Measurements from ENCODE around the gene ITIH1.

The ITIH1 gene

DNA sequence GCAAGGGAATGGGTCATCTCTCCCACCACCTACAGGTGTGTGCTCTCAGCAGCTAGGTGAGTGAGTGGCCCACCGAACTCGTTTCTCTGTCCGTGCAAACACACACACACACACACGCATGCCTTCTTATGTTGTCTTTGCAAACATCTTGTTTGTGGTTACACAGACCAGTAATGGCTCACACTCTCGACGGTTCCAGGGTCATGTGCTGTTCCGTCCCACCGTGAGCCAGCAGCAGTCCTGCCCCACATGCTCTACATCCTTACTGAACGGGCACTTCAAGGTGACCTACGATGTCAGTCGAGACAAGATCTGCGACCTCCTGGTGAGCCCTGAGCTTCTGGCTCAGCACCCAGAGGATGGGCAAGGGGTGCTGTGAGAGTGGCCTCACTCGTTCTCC is 4.3 kb downstream of the ITIH1 start:
- in situ Hi-C loops (cut with MboI; ENCODE audit: low pct_unique_long_range_greater_than_20kb, low sequenced_read_pairs, unreplicated experiment) = no loop called here
- TF ChIP-seq, protein P1, sequence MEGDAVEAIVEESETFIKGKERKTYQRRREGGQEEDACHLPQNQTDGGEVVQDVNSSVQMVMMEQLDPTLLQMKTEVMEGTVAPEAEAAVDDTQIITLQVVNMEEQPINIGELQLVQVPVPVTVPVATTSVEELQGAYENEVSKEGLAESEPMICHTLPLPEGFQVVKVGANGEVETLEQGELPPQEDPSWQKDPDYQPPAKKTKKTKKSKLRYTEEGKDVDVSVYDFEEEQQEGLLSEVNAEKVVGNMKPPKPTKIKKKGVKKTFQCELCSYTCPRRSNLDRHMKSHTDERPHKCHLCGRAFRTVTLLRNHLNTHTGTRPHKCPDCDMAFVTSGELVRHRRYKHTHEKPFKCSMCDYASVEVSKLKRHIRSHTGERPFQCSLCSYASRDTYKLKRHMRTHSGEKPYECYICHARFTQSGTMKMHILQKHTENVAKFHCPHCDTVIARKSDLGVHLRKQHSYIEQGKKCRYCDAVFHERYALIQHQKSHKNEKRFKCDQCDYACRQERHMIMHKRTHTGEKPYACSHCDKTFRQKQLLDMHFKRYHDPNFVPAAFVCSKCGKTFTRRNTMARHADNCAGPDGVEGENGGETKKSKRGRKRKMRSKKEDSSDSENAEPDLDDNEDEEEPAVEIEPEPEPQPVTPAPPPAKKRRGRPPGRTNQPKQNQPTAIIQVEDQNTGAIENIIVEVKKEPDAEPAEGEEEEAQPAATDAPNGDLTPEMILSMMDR (IDR thresholded peaks at IDR 0.05; ENCODE audit: extremely low read depth, insufficient read depth, missing control alignments) = no peak
- no peak for DNase-seq (ENCODE audit: low spot score)

DNA sequence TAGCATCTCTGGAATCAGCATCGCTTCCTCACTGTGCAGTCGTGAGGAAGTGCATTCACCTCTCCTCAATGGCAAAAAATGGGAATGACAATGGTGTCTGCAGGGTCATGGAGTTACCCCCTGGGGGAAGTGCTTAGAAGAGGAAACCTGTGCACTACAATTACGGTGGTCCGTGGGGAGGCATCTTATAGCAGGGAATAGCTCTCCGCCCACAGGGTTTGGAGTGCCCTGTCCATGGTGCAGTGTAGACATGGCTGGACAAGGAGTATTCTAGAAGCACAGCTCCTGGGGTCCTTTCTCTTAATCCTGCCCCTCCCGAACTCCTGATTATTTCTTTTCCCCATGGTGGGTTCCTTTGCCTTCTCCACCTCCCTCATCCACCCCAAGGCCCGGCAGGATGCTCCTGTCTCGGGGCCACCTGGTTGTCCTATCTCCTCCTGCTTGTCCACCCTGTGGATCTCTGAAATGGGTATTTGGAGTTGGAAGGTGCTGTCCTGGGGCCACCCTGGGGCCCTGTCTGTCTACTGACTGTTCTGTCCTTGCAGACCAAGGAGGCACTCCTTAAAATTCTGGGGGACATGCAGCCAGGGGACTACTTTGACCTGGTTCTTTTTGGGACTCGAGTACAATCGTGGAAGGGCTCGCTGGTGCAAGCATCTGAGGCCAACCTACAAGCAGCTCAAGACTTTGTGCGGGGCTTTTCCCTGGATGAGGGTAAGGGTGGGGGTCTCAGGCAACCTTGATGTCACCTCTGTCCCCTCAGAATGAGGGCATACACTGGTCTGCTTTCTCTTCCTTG is 5.2 kb downstream of the ITIH1 start:
- no peak for DNase-seq (ENCODE audit: low spot score)
- TF ChIP-seq, protein P1 (IDR thresholded peaks at IDR 0.05; ENCODE audit: extremely low read depth, insufficient read depth, missing control alignments) = no peak
- in situ Hi-C loops (cut with MboI; ENCODE audit: low pct_unique_long_range_greater_than_20kb, low sequenced_read_pairs, unreplicated experiment) = no loop called here

DNA sequence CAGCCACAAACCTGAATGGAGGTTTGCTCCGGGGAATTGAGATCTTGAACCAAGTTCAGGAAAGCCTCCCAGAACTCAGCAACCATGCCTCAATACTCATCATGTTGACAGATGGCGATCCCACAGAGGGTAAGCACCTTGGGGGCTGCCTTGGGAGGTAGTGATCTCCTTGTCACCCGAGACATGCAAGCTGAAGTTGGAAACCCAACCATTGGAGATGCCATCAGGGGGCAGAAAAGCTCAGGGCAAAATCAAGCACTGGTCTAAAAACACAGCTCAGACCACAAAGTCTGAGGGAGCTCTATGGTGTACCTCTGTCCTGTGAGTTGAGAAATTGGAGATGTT is 5.8 kb downstream of the ITIH1 start:
- in situ Hi-C loops (cut with MboI; ENCODE audit: low pct_unique_long_range_greater_than_20kb, low sequenced_read_pairs, unreplicated experiment) = no loop called here
- TF ChIP-seq, protein P1 (IDR thresholded peaks at IDR 0.05; ENCODE audit: extremely low read depth, insufficient read depth, missing control alignments) = no peak
- DNase-seq (ENCODE audit: low spot score) = no peak

DNA sequence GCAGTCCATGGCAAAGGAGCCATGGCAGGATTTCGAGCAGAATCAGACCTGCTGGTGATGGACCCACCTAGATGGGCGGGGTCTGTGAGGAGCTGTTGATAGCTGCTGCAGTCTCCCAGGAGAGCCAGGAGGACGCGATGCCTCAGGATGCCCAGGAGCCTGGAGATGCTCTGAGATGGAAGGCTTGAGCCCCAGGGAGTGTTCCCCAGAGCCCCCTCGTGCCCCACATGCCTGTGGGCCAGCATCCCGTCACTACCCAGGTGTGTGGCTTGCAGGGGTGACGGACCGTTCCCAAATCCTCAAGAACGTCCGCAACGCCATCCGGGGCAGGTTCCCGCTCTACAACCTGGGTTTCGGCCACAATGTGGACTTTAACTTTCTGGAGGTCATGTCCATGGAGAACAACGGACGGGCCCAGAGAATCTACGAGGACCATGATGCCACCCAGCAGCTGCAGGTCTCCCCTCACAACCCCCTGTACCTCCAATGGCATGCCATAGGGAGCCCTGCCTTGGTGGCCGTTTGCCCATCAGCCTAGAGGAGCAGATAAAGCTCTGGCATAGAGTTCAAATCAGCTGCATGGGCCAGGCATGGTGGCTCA is 6.7 kb downstream of the ITIH1 start:
- TF ChIP-seq, protein P1 (IDR thresholded peaks at IDR 0.05; ENCODE audit: extremely low read depth, insufficient read depth, missing control alignments) = no peak
- no peak for DNase-seq (ENCODE audit: low spot score)
- in situ Hi-C loops (cut with MboI; ENCODE audit: low pct_unique_long_range_greater_than_20kb, low sequenced_read_pairs, unreplicated experiment) = no loop called here

DNA sequence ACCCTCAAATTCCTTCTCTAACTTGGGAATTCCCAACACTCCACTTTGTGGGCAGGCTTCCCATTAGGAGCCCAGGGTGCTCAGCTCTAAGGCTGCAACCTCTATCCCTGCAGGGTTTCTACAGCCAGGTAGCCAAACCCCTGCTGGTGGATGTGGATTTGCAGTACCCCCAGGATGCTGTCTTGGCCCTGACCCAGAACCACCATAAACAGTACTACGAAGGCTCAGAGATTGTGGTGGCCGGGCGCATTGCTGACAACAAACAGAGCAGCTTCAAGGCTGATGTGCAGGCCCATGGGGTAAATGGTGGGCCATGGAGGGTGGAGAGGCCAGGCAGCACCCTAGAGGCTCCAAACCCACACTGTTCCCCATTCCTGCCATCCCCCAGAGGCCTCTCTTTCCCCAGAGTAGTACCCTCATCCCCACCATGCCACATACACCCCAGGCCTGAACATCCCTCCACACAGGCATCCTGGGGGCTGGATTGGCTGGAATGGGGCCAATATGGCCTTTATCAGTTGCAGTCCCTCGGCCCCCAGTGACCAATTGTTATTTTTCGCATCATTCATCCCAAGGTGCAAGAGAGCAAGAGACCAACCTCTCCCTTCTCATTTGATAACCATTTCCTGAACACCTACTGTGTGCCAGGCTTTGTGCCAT is 7.7 kb downstream of the ITIH1 start:
- no peak for DNase-seq (ENCODE audit: low spot score)
- in situ Hi-C loops (cut with MboI; ENCODE audit: low pct_unique_long_range_greater_than_20kb, low sequenced_read_pairs, unreplicated experiment) = no loop called here
- TF ChIP-seq, protein P1 (IDR thresholded peaks at IDR 0.05; ENCODE audit: extremely low read depth, insufficient read depth, missing control alignments) = no peak

DNA sequence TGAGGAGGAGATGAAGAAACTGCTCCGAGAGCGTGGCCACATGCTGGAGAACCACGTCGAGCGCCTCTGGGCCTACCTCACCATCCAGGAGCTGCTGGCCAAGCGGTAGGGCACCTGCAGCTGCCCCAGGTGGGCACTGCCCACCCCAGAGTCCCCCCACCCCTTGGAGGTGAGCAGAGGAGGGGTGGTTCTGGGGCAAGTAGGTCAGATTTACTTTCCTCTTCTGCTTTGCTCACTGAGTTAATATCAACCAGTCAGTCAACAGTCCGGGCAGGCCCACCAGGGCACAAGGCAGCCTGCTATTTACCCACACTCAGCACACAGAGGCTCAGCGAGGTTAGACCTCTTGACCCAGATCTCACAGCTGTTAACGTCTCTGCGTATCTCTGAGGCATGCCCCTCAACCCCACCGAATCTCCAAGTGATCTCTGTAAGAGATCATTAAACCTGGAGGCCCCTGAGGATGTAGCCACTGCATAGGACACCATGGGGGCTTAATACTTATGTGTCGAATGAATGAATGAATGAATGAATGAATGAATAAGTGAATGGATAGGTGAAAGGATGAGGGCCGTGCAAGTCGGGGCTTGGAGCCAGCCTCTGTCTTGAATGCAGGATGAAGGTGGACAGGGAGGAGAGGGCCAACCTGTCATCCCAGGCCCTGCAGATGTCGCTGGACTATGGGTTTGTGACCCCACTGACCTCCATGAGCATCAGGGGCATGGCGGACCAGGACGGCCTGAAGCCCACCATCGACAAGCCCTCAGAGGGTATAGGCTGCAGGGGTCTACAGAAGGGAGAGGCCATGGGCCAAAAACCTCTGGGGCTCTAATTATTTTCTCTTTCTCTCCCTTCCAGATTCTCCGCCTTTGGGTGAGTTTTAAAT is 9.2 kb downstream of the ITIH1 start:
- DNase-seq (ENCODE audit: low spot score) = no peak
- TF ChIP-seq, protein P1 (IDR thresholded peaks at IDR 0.05; ENCODE audit: extremely low read depth, insufficient read depth, missing control alignments) = no peak
- in situ Hi-C loops (cut with MboI; ENCODE audit: low pct_unique_long_range_greater_than_20kb, low sequenced_read_pairs, unreplicated experiment) = no loop called here
